HEK293 (cell line): ENCODE data around the gene CD37.

ENCODE experiments used
- GLIS1 ChIP-seq: fragments of 450-650 bp; formaldehyde crosslinking; IDR thresholded peaks from 2 replicates; pipeline ENCODE4 v1.5.1; 2016; ENCODE audit warnings: missing biosample characterization, missing genetic modification characterization
- KLF1 ChIP-seq: fragments of 450-650 bp; formaldehyde crosslinking; IDR thresholded peaks from 2 replicates; pipeline ENCODE4 v1.5.1; 2016; ENCODE audit warnings: missing biosample characterization, missing genetic modification characterization
- MZF1 ChIP-seq: fragments of 450-650 bp; formaldehyde crosslinking; IDR thresholded peaks from 2 replicates; pipeline ENCODE4 v1.5.1; 2017; ENCODE audit warnings: missing biosample characterization, missing genetic modification characterization, borderline replicate concordance
- SP3 ChIP-seq: fragments of 450-650 bp; formaldehyde crosslinking; IDR thresholded peaks from 2 replicates; pipeline ENCODE4 v1.5.1; 2016; ENCODE audit warnings: missing biosample characterization, missing genetic modification characterization
- YY1 ChIP-seq: fragments of 450-650 bp; formaldehyde crosslinking; IDR thresholded peaks from 2 replicates; pipeline ENCODE4 v1.5.1; 2018; ENCODE audit warnings: missing biosample characterization, missing genetic modification characterization
- YY2 ChIP-seq: fragments of 450-650 bp; formaldehyde crosslinking; IDR thresholded peaks from 2 replicates; pipeline ENCODE4 v1.5.1; 2016; ENCODE audit warnings: missing biosample characterization, missing genetic modification characterization
- ZBTB7A ChIP-seq: fragments of 450-650 bp; formaldehyde crosslinking; IDR thresholded peaks from 2 replicates; pipeline ENCODE4 v1.5.1; 2016; ENCODE audit warnings: low read depth, missing biosample characterization, missing genetic modification characterization
- ZIC2 ChIP-seq: fragments of 450-650 bp; formaldehyde crosslinking; IDR thresholded peaks from 2 replicates; pipeline ENCODE4 v1.5.1; 2016; ENCODE audit warnings: missing biosample characterization, missing genetic modification characterization
- ZNF133 ChIP-seq: fragments of 450-650 bp; formaldehyde crosslinking; IDR thresholded peaks from 2 replicates; pipeline ENCODE4 v1.5.1; 2016; ENCODE audit warnings: missing biosample characterization, missing genetic modification characterization
- ZNF148 ChIP-seq: fragments of 450-650 bp; formaldehyde crosslinking; IDR thresholded peaks from 2 replicates; pipeline ENCODE4 v1.5.0; 2017; ENCODE audit warnings: missing biosample characterization, missing genetic modification characterization, borderline replicate concordance
- ZNF184 ChIP-seq: fragments of 450-650 bp; IDR thresholded peaks from 2 replicates; pipeline ENCODE4 v1.5.1; 2018; ENCODE audit warnings: missing biosample characterization, mild to moderate bottlenecking, missing genetic modification characterization
- ZNF202 ChIP-seq: fragments of 450-650 bp; formaldehyde crosslinking; IDR thresholded peaks from 2 replicates; pipeline ENCODE4 v1.5.1; 2016; ENCODE audit warnings: missing biosample characterization, missing genetic modification characterization, borderline replicate concordance
- ZNF211 ChIP-seq: fragments of 450-650 bp; formaldehyde crosslinking; IDR thresholded peaks from 2 replicates; pipeline ENCODE4 v1.5.1; 2016; ENCODE audit warnings: low read depth, missing biosample characterization, missing genetic modification characterization
- ZNF221 ChIP-seq: fragments of 450-650 bp; formaldehyde crosslinking; IDR thresholded peaks from 2 replicates; pipeline ENCODE4 v1.5.1; 2017; ENCODE audit warnings: missing biosample characterization, missing genetic modification characterization, borderline replicate concordance
- ZNF292 ChIP-seq: fragments of 450-650 bp; formaldehyde crosslinking; IDR thresholded peaks from 2 replicates; pipeline ENCODE4 v1.5.1; 2016; ENCODE audit warnings: low read depth, missing biosample characterization, missing genetic modification characterization, borderline replicate concordance
- ZNF335 ChIP-seq: fragments of 450-650 bp; formaldehyde crosslinking; conservative IDR thresholded peaks from 2 replicates; pipeline ENCODE4 v1.5.1; 2016; ENCODE audit warnings: missing biosample characterization, missing genetic modification characterization
- ZNF416 ChIP-seq: fragments of 450-650 bp; formaldehyde crosslinking; IDR thresholded peaks from 2 replicates; pipeline ENCODE4 v1.5.1; 2016; ENCODE audit warnings: missing biosample characterization, missing genetic modification characterization
- ZNF423 ChIP-seq: fragments of 450-650 bp; formaldehyde crosslinking; IDR thresholded peaks from 2 replicates; pipeline ENCODE4 v1.5.1; 2016; ENCODE audit warnings: missing biosample characterization, missing genetic modification characterization
- ZNF433 ChIP-seq: fragments of 450-650 bp; formaldehyde crosslinking; IDR thresholded peaks from 2 replicates; pipeline ENCODE4 v1.5.1; 2016; ENCODE audit warnings: missing biosample characterization, missing genetic modification characterization, low read depth
- ZNF488 ChIP-seq: fragments of 450-650 bp; formaldehyde crosslinking; IDR thresholded peaks from 2 replicates; pipeline ENCODE4 v1.5.1; 2016; ENCODE audit warnings: missing biosample characterization, missing genetic modification characterization
- ZNF544 ChIP-seq: fragments of 450-650 bp; formaldehyde crosslinking; IDR thresholded peaks from 2 replicates; pipeline ENCODE4 v1.5.0; 2017; ENCODE audit warnings: missing biosample characterization, missing genetic modification characterization
- ZNF548 ChIP-seq: fragments of 450-650 bp; formaldehyde crosslinking; IDR thresholded peaks from 2 replicates; pipeline ENCODE4 v1.5.1; 2016; ENCODE audit warnings: missing biosample characterization, missing genetic modification characterization
- ZNF600 ChIP-seq: fragments of 450-650 bp; formaldehyde crosslinking; IDR thresholded peaks from 2 replicates; pipeline ENCODE4 v1.5.1; 2016; ENCODE audit warnings: missing biosample characterization, missing genetic modification characterization
- ZNF610 ChIP-seq: fragments of 450-650 bp; formaldehyde crosslinking; IDR thresholded peaks from 2 replicates; pipeline ENCODE4 v1.5.1; 2016; ENCODE audit warnings: missing biosample characterization, missing genetic modification characterization, borderline replicate concordance
- ZNF623 ChIP-seq: fragments of 450-650 bp; formaldehyde crosslinking; IDR thresholded peaks from 2 replicates; pipeline ENCODE4 v1.5.1; 2016; ENCODE audit warnings: missing biosample characterization, missing genetic modification characterization
- ZNF670 ChIP-seq: fragments of 450-650 bp; formaldehyde crosslinking; IDR thresholded peaks from 2 replicates; pipeline ENCODE4 v1.5.1; 2016; ENCODE audit warnings: missing biosample characterization, missing genetic modification characterization, low read depth
- ZNF791 ChIP-seq: fragments of 450-650 bp; formaldehyde crosslinking; IDR thresholded peaks from 2 replicates; pipeline ENCODE4 v1.5.1; 2016; ENCODE audit warnings: missing biosample characterization, missing genetic modification characterization
- ZSCAN30 ChIP-seq: fragments of 450-650 bp; IDR thresholded peaks from 2 replicates; pipeline ENCODE4 v1.5.1; 2018; ENCODE audit warnings: missing biosample characterization, mild to moderate bottlenecking, missing genetic modification characterization, moderate library complexity
- TF ChIP-seq, protein P1 (sequence below): fragments of 450-650 bp; formaldehyde crosslinking; IDR thresholded peaks from 2 replicates; pipeline ENCODE4 v1.5.1; 2017; ENCODE audit warnings: missing biosample characterization, missing genetic modification characterization
- TF ChIP-seq, protein P2 (sequence below): fragments of 450-650 bp; formaldehyde crosslinking; conservative IDR thresholded peaks from 2 replicates; pipeline ENCODE4 v1.5.1; 2016; ENCODE audit warnings: low read depth, missing biosample characterization, missing genetic modification characterization
- TF ChIP-seq, protein P3 (sequence below): fragments of 450-650 bp; formaldehyde crosslinking; optimal IDR thresholded peaks from 2 replicates; pipeline ENCODE3; 2016; ENCODE audit warnings: missing biosample characterization, mild to moderate bottlenecking, missing genetic modification characterization

Gene CD37

GRCh38 chr19:49340069-49340864 is 5.1 kb downstream of the CD37 start (continued):
- TF ChIP-seq ZNF202 (tag by site-specific recombination), result no peak
- 0 out of 2 replicates have a peak, but pooled peaks have one; percentile 12 for TF ChIP-seq ZNF600 (tag by site-specific recombination)
- TF ChIP-seq ZNF292 (tag by site-specific recombination), result no peak
- TF ChIP-seq ZNF488 (tag by site-specific recombination), result no peak
- no peak for TF ChIP-seq ZNF548 (tag by site-specific recombination)
- no peak for TF ChIP-seq ZNF623 (tag by site-specific recombination)
- TF ChIP-seq ZNF610 (tag by site-specific recombination), result no peak
- no peak for TF ChIP-seq ZNF133 (tag by site-specific recombination)
- TF ChIP-seq, protein P1, sequence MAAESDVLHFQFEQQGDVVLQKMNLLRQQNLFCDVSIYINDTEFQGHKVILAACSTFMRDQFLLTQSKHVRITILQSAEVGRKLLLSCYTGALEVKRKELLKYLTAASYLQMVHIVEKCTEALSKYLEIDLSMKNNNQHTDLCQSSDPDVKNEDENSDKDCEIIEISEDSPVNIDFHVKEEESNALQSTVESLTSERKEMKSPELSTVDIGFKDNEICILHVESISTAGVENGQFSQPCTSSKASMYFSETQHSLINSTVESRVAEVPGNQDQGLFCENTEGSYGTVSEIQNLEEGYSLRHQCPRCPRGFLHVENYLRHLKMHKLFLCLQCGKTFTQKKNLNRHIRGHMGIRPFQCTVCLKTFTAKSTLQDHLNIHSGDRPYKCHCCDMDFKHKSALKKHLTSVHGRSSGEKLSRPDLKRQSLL (tag by site-specific recombination), result no peak
- TF ChIP-seq ZNF423 (tag by site-specific recombination), result peak; percentile 95
- no peak for TF ChIP-seq YY2 (tag by site-specific recombination)
- TF ChIP-seq, protein P2, sequence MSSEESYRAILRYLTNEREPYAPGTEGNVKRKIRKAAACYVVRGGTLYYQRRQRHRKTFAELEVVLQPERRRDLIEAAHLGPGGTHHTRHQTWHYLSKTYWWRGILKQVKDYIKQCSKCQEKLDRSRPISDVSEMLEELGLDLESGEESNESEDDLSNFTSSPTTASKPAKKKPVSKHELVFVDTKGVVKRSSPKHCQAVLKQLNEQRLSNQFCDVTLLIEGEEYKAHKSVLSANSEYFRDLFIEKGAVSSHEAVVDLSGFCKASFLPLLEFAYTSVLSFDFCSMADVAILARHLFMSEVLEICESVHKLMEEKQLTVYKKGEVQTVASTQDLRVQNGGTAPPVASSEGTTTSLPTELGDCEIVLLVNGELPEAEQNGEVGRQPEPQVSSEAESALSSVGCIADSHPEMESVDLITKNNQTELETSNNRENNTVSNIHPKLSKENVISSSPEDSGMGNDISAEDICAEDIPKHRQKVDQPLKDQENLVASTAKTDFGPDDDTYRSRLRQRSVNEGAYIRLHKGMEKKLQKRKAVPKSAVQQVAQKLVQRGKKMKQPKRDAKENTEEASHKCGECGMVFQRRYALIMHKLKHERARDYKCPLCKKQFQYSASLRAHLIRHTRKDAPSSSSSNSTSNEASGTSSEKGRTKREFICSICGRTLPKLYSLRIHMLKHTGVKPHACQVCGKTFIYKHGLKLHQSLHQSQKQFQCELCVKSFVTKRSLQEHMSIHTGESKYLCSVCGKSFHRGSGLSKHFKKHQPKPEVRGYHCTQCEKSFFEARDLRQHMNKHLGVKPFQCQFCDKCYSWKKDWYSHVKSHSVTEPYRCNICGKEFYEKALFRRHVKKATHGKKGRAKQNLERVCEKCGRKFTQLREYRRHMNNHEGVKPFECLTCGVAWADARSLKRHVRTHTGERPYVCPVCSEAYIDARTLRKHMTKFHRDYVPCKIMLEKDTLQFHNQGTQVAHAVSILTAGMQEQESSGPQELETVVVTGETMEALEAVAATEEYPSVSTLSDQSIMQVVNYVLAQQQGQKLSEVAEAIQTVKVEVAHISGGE (tag by site-specific recombination), result no peak
- TF ChIP-seq ZNF670 (tag by site-specific recombination), result no peak
- no peak for TF ChIP-seq ZNF791 (tag by site-specific recombination)
- no peak for TF ChIP-seq ZNF211 (tag by site-specific recombination)
- no peak for TF ChIP-seq ZNF544 (tag by site-specific recombination)
- TF ChIP-seq GLIS1 (tag by site-specific recombination), result peak; percentile 80
- peak; percentile 57; the same call in 1 of the 2 replicates for TF ChIP-seq ZNF335 (tag by site-specific recombination)
- peak; percentile 60 for TF ChIP-seq SP3 (tag by site-specific recombination)
- TF ChIP-seq ZNF433, result no peak
- TF ChIP-seq MZF1 (tag by site-specific recombination), result peak; percentile 93
- TF ChIP-seq YY1 (tag by site-specific recombination), result no peak
- no peak for TF ChIP-seq ZNF148 (tag by site-specific recombination)
- TF ChIP-seq ZBTB7A (tag by site-specific recombination), result no peak
- TF ChIP-seq KLF1 (tag by site-specific recombination), result peak; percentile 91
- TF ChIP-seq ZNF221 (tag by site-specific recombination), result no peak
- TF ChIP-seq ZNF416 (tag by site-specific recombination), result no peak
- TF ChIP-seq, protein P3, sequence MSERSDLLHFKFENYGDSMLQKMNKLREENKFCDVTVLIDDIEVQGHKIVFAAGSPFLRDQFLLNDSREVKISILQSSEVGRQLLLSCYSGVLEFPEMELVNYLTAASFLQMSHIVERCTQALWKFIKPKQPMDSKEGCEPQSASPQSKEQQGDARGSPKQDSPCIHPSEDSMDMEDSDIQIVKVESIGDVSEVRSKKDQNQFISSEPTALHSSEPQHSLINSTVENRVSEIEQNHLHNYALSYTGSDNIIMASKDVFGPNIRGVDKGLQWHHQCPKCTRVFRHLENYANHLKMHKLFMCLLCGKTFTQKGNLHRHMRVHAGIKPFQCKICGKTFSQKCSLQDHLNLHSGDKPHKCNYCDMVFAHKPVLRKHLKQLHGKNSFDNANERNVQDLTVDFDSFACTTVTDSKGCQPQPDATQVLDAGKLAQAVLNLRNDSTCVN (tag by site-specific recombination), result no peak
- TF ChIP-seq ZSCAN30, result peak; percentile 54; the same call in 1 of the 2 replicates
- no peak for TF ChIP-seq ZNF184 (tag by site-specific recombination)
- TF ChIP-seq ZIC2 (tag by site-specific recombination), result peak; percentile 51; the same call in 1 of the 2 replicates
